Subcutaneous adipose tissue (tissue), 4 donors: ENCODE data around the gene MAN1A1. TPM values are rescaled to one million over a fixed set of nuclear protein-coding genes. Genes with fewer than 3 reads are reported as not detected.

Experiments
- CTCF ChIP-seq: fragments of 450-650 bp; IDR thresholded peaks from one replicate; pipeline ENCODE4 v1.5.1; 2016; ENCODE audit warnings: low read depth, mild to moderate bottlenecking, control low read depth, antibody characterized with exemption, moderate library complexity
- total RNA-seq, 4 donors: library from RNA; depleted of rRNA; stranded (reverse); fragments of >200 nt; gene quantifications; one replicate each; pipeline ENCODE4 v1.1.0, GENCODE V29; 2016

The MAN1A1 gene
- total RNA-seq, 4 donors from 2014 or later, result 268 to 470 (median 387) TPM

GRCh38 chr6:119350952-119351372 is 1.4 kb upstream of the MAN1A1 start:
- TF ChIP-seq CTCF, result no peak

- no peak for TF ChIP-seq CTCF
Measured at GRCh38 chr6:119350202-119350951, 816 bp upstream of the MAN1A1 start.

- no peak for TF ChIP-seq CTCF
Measured at GRCh38 chr6:119348748-119349360, 707 bp downstream of the MAN1A1 start.

GRCh38 chr6:119348096-119348747 is 1.3 kb downstream of the MAN1A1 start:
- no peak for TF ChIP-seq CTCF

GRCh38 chr6:119347466-119348095 is 2.0 kb downstream of the MAN1A1 start:
- TF ChIP-seq CTCF, result no peak

- TF ChIP-seq CTCF, result no peak
Measured at GRCh38 chr6:119346936-119347335, 2.6 kb downstream of the MAN1A1 start.

GRCh38 chr6:119346450-119346849 is 3.1 kb downstream of the MAN1A1 start:
- no peak for TF ChIP-seq CTCF
